DMS79 treated with DMSO at 0.1 percent for 48 hours (cell line): ENCODE results near the gene FCHSD2.
"Not testable (repeated sequence)": the region's sequence is repeated elsewhere in the genome, so short reads cannot be mapped to it uniquely, and the experiment has no call there.

Experiments
- DNase-seq: peaks from one replicate; lab custom pipeline; 2025; lab: John Stamatoyannopoulos, UW

Gene FCHSD2

GRCh38 chr11:72821221-72821919 lies 320.7 kb downstream of the FCHSD2 start:
- peak; percentile 61 for DNase-seq

DNA sequence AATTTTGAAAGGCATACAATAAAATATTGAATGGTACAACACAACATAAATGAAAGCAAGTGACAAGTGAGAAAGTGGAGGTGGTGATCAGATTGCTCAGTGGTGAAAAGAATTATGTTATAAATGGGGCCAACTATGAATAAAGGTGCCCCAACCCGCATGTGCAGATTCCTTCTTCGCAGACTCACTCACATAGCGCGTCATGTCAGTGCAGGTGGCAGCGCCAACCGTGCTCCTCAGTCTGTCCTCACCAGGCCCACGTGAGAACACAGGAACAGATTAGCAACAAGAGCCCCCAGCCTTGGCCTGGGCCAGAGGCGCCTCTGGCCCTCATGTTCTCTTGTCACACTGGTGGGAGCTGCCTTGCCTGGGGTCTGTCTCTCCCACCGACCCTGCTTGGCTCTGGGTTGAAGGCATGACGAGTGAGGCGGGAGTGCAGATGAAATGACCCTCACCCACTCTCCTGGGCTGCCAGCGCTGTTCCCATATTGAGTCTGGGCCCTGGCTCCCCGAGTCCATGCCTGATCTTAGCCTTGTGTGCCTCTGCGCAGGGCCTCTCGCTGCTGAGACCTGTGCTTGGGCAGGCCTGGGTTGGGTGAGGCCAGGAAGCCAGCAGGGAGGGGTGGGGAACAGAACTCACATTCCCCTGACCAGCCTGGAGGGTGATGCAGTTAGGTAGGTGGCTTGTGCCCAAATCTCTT lies 321.5 kb downstream of the FCHSD2 start:
- no peak for DNase-seq

GRCh38 chr11:72818971-72819370 lies 323.1 kb downstream of the FCHSD2 start:
- no peak for DNase-seq

DNA sequence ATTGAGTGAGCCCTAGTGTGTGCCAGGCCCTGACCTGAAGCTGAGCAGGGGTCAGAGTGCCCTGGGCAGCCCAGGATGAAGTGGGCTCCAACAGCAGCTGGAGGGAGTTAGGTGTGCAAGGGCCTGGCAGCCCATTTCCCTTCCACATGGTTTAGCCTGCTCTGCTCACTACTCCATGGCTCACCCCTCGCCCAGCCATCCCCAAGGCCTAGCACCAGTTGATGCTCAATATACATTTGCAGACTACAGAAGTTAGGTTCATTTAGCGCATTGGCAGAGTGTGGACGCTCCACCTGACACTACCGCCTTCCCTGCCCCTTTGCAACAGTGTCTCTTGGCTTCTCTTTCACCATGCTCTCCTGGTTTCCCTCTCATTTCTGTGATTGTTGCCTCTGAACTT lies 324.2 kb downstream of the FCHSD2 start:
- DNase-seq, result no peak

GRCh38 chr11:72816404-72816990 lies 325.6 kb downstream of the FCHSD2 start:
- DNase-seq, result no peak

DNA sequence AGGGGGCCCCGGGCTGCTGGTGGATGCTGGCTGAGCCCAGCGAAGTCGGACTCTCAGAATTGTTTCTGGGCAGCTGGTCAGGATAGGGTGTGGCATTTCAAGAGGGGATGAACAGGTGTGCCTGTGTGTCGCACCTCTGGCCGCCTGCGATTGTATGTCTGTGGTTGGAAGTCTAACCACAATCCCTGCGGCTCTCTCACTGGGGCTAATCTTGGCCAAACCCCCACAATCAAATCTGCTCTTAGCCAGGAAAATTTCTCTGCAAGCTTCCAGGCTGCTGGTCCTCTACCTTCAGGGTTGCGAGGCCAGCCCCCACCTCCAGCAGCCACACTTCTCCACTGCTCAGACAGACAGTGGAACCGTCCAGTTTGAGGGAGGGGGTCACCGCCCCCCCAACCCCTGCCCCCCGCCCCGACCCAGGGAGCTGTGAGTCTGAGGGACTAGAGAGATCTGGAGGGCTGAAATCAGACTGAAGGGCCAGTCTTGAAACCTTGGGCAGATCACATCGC lies 327.0 kb downstream of the FCHSD2 start:
- no peak for DNase-seq

DNA sequence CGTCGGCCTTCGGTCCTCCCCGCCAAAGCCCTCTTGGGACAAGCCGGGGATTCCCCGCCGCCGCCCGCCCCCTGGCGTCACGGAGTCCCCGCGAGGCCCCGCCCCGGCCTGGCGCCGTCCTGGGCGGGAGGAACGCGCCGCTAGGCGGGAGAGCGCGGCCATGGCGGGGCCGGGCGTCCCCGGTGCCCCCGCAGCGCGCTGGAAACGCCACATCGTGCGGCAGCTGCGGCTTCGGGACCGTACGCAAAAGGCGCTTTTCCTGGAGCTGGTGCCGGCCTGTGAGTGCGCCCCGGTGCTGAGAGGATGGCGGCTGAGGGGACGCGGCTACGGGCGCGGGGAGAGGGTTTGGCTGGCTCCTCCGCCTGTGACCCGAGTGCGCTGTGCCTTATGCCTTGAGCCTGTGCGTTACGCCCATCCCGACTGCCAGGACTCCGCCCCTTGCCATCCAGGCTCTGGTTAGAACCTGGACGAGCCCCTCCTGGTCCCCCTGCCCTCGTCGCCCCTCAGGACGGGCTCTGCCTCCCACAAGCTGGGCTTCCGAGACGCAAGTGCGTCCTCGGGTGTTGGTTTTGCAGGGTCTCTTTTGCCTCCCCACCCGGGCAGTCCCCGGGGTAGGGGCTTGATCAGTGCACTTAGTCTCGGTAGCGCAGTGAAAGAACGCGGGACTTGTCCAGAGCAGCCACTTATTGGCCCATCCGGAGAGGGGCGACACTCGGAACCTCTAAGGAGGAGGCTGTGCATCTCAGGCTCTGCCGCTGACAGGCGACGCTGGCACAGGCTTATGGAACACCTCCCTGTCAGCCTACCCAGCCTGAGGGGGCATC lies 327.6 kb downstream of the FCHSD2 start, which contains the start of gene ATG16L2:
ATG16L2 (plus strand) TSS at position 126 of the 824 bp plus-strand sequence; CDS start at position 161, 35 bp downstream.
- DNase-seq, result peak; percentile 90

DNA sequence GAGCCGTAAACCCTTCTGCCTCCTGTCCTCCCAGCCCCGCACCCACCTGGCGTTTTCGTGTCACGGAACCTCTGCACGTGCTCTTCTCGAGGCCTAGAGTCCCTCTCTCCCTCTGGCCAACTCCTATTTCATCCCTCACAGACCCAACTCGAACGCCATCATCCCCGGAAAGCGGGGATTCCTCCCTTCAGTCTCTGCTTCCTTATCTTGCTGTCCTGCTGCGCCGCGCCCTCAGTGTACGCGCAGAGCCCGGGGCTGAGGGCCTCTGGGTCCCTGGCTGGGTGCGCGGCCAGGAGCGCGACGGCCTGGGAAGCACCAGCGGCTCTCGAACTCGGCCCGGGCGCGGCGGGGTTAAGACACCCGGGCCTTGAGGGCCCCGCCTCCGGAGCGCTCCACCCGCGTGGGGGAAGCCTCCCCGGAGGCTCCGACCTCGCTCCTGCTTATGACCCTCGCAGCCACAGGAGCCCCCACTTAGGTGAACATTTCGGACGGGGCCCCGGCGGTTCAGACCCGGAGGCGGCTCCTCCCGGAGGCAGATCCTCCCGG lies 328.3 kb downstream of the FCHSD2 start:
- DNase-seq, result peak; percentile 90

- peak; percentile 79 for DNase-seq
Measured at GRCh38 chr11:72812967-72813739, 329.0 kb downstream of the FCHSD2 start.

GRCh38 chr11:72812604-72812966 lies 329.5 kb downstream of the FCHSD2 start:
- DNase-seq, result peak; percentile 82

DNA sequence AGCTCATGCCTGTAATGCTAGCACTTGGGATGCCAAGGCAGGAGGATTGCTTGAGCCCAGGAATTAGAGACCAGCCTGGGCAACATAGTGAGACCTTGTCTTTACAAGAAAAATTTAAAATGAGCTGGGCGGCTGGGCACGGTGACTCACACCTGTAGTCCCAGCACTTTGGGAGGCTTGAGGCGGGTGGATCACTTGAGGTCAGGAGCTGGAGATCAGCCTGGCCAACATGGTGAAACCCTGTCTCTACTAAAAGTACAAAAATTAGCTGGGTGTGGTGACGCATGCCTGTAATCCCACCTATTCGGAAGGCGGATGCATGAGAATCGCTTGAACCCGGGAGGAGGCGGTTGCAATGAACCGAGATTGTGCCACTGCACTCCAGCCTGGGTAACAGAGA lies 330.4 kb downstream of the FCHSD2 start:
- not testable (repeated sequence) for DNase-seq

DNA sequence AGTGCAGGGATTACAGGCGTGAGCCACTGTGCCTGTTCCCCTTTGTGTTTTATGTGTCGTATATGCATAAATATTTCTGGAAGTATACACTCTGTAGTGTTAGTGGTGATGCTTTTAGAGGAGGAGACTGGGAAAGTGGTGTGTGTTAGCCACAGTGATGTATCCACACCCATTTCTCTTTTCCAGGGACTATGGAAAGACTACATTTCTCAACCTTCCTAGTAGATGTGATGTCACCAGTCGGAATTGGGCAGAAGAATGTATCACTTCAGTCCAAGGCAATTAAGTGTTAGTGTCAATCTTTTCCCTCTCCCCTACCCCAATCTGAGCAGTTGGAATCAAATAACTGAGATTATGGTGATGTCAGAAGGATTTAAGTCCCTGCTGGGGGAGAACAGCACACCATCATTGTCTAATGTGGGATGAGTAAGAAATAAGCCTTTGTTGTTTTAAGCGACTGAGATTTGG lies 333.8 kb downstream of the FCHSD2 start:
- DNase-seq, result no peak

GRCh38 chr11:72807792-72808191 lies 334.3 kb downstream of the FCHSD2 start:
- no peak for DNase-seq

GRCh38 chr11:72807021-72807693 lies 335.0 kb downstream of the FCHSD2 start:
- no peak for DNase-seq

DNA sequence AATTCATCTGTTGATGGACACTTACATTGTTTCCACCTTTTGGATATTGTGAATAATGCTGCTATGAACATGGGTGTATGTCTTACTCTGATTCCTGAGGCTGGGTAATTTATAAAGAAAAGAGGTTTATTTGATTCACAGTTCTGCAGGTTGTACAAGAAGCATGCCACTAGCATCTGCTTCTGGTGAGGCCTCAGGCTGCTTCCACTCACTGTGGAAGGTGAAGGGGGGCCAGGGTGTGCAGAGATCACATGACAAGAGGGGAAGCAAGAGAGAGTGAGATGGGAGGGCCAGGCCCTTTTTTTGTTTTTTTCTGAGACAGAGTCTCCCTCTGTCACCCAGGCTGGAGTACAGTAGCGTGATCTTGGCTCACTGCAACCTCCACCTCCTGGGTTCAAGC lies 335.7 kb downstream of the FCHSD2 start:
- DNase-seq, result not testable (repeated sequence)

DNA sequence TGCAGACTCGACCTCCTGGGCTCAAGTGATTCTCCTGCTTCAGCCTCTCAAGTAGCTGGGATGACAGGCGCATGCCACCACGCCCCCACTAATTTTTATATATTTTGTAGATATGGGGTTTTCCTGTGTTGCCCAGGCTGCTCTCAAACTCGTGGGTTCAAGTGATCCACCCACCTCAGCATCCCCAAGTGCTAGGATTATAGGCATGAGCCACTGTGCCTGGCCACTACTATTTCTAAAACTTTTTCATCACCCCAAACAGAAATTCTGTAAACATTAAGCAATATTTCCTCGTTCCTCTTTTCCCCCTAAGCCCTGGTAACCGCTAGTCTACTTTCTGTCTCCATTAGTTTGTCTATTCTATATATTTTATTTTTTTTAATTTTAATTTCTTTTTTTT lies 336.9 kb downstream of the FCHSD2 start:
- DNase-seq, result no peak

DNA sequence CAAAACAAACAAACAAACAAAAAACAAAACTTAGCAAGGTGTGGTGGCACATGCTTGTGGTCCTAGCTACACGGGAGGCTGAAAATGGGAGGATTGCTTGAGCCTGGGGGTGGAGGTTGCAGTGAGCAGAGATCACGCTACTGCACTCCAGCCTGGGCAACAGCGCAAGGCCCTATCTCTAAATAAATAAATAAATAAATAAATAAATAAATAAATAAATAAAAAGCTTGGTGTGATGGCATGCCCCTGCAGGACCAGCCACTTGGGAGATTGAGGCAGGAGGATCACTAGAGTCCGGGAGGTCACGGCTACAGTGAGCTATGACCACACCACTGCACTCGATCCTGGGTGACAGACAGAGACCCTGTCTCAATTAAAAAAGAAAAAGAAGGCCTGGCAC lies 339.3 kb downstream of the FCHSD2 start:
- DNase-seq, result no peak

DNA sequence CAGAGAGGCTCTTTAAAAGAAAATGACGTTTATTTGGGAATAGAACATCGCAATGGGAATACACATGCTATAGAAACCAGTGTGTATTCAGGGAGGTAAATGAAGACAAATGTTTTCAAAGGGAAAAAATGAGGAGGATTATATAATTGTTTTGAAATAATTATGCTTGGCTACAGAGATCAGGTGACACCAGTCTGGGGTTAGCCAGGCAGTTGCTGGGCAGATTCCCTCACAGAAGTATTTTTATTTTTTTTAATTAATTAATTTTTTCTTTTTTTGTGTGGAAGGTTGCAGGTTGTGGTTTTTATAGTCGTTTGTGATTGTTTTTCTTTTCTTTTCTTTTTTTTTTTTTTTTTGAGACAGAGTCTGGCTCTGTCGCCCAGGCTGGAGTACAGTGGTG lies 342.7 kb downstream of the FCHSD2 start:
- no peak for DNase-seq

DNA sequence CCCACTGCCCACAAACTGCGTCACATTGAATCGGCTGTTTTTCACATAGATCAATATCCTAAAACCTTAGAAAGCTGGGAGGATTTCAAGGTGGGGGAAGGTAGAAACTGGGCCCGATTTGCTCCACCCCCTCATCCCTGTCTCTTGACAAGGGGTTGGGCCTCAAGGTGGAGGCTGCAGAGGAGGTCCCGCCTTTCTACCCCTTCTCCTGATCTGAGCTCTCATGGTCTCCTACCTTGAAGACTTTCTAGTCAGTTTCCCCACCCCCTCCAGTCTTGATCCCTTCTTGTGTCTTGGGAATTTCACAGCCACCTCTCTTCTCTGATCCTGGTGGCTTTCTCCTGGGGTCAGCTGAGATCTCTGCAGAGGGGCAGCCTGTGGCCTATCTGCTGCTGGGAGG lies 343.8 kb downstream of the FCHSD2 start:
- no peak for DNase-seq
